HUES48 (cell line): Measurements from ENCODE around the gene GNG4.
"Not testable (repeated sequence)": the region's sequence is repeated elsewhere in the genome, so short reads cannot be mapped to it uniquely, and the experiment has no call there.

ENCODE experiments used
- H3K27ac ChIP-seq: one replicate; pipeline ENCODE4 v1.7.0; 2013; ENCODE audit warnings: low read depth, low read length, inconsistent platforms
- H3K27me3 ChIP-seq: 2 replicates; pipeline ENCODE4 v1.6.1; 2013; ENCODE audit warnings: mild to moderate bottlenecking, low read length; ENCODE audit not compliant: control insufficient read depth, insufficient read depth
- H3K36me3 ChIP-seq: 2 replicates; pipeline ENCODE4 v1.6.1; 2013; ENCODE audit warnings: low read length; ENCODE audit not compliant: control insufficient read depth, insufficient read depth
- H3K4me1 ChIP-seq: 2 replicates; pipeline ENCODE4 v1.6.1; 2013; ENCODE audit warnings: mild to moderate bottlenecking, low read length; ENCODE audit not compliant: control insufficient read depth, insufficient read depth
- H3K4me3 ChIP-seq: 2 replicates; pipeline ENCODE4 v1.5.1; 2013; ENCODE audit warnings: mild to moderate bottlenecking, low read depth, low read length
- H3K9ac ChIP-seq: 2 replicates; pipeline ENCODE4 v1.6.1; 2013; ENCODE audit warnings: mild to moderate bottlenecking, low read depth, low read length, moderate library complexity
- H3K9me3 ChIP-seq: 2 replicates; pipeline ENCODE4 v1.6.1; 2013; ENCODE audit warnings: low read length; ENCODE audit not compliant: control insufficient read depth, insufficient read depth

The GNG4 gene

GRCh38 chr1:235624721-235625333, 24.8 kb downstream of the GNG4 start:
- Histone ChIP-seq H3K27ac (no peak overlapping the region), H3K4me3 (no peak overlapping the region), H3K4me1 (peaks cover 18% of the 10 kb centered on the region), H3K27me3 (no peaks in the 10 kb centered on the region), H3K9me3 (no peaks in the 10 kb centered on the region), H3K36me3 (no peaks in the 10 kb centered on the region), H3K9ac (no peak overlapping the region)

- Histone ChIP-seq H3K27me3 (no peaks in the 10 kb centered on the region), H3K9ac (no peak overlapping the region), H3K4me1 (peaks cover 9% of the 10 kb centered on the region; the same call in 1 of the 2 replicates), H3K9me3 (no peaks in the 10 kb centered on the region), H3K4me3 (no peak overlapping the region), H3K36me3 (no peaks in the 10 kb centered on the region), H3K27ac (no peak overlapping the region)
Measured at GRCh38 chr1:235622936-235623779, 26.4 kb downstream of the GNG4 start.

- H3K9me3 ChIP-seq, H3K4me1 ChIP-seq, H3K4me3 ChIP-seq, H3K36me3 ChIP-seq, H3K27me3 ChIP-seq, H3K27ac ChIP-seq, H3K9ac ChIP-seq: not testable (repeated sequence)
Measured at GRCh38 chr1:235619149-235619548, 30.4 kb downstream of the GNG4 start.

- no peak overlapping the region for H3K9ac ChIP-seq
Measured at GRCh38 chr1:235617808-235618207, 31.8 kb downstream of the GNG4 start.

GRCh38 chr1:235617140-235617539, 32.4 kb downstream of the GNG4 start:
- H3K9me3 ChIP-seq: no peaks in the 10 kb centered on the region
- H3K27me3 ChIP-seq: no peaks in the 10 kb centered on the region
- no peak overlapping the region for H3K9ac ChIP-seq
- no peaks in the 10 kb centered on the region for H3K36me3 ChIP-seq
- H3K27ac ChIP-seq: no peak overlapping the region
- no peaks in the 10 kb centered on the region for H3K4me1 ChIP-seq
- no peak overlapping the region for H3K4me3 ChIP-seq

More at GRCh38 chr1:235617808-235618207, 31.8 kb downstream of the GNG4 start:
- H3K4me3 ChIP-seq: no peak overlapping the region
- H3K27ac ChIP-seq: no peak overlapping the region
- no peaks in the 10 kb centered on the region for H3K36me3 ChIP-seq
- H3K9me3 ChIP-seq: no peaks in the 10 kb centered on the region
- H3K27me3 ChIP-seq: no peaks in the 10 kb centered on the region
- H3K4me1 ChIP-seq: no peaks in the 10 kb centered on the region

- H3K36me3 ChIP-seq: no peaks in the 10 kb centered on the region
- H3K4me3 ChIP-seq: no peak overlapping the region
- H3K27ac ChIP-seq: no peak overlapping the region
- H3K9me3 ChIP-seq: no peaks in the 10 kb centered on the region
- no peaks in the 10 kb centered on the region for H3K4me1 ChIP-seq
- no peaks in the 10 kb centered on the region for H3K27me3 ChIP-seq
- H3K9ac ChIP-seq: no peak overlapping the region
Measured at GRCh38 chr1:235614442-235614954, 35.1 kb downstream of the GNG4 start.

- H3K4me3 ChIP-seq: no peak overlapping the region
Measured at GRCh38 chr1:235613602-235614001, 36.0 kb downstream of the GNG4 start.

GRCh38 chr1:235612761-235613160, 36.8 kb downstream of the GNG4 start:
- Histone ChIP-seq H3K9me3 (no peaks in the 10 kb centered on the region), H3K4me1 (no peaks in the 10 kb centered on the region), H3K4me3 (no peak overlapping the region), H3K9ac (no peak overlapping the region), H3K36me3 (no peaks in the 10 kb centered on the region), H3K27ac (no peak overlapping the region), H3K27me3 (no peaks in the 10 kb centered on the region)

More at GRCh38 chr1:235613602-235614001, 36.0 kb downstream of the GNG4 start:
- H3K9me3 ChIP-seq: no peaks in the 10 kb centered on the region
- no peak overlapping the region for H3K9ac ChIP-seq
- H3K36me3 ChIP-seq: no peaks in the 10 kb centered on the region
- no peak overlapping the region for H3K27ac ChIP-seq
- H3K27me3 ChIP-seq: no peaks in the 10 kb centered on the region
- H3K4me1 ChIP-seq: no peaks in the 10 kb centered on the region

GRCh38 chr1:235610157-235610556, 39.4 kb downstream of the GNG4 start:
- Histone ChIP-seq H3K27me3 (no peaks in the 10 kb centered on the region), H3K9ac (no peak overlapping the region), H3K36me3 (no peaks in the 10 kb centered on the region), H3K9me3 (no peaks in the 10 kb centered on the region), H3K4me3 (no peak overlapping the region), H3K4me1 (no peaks in the 10 kb centered on the region), H3K27ac (no peak overlapping the region)

- Histone ChIP-seq H3K27me3 (no peaks in the 10 kb centered on the region), H3K4me1 (no peaks in the 10 kb centered on the region), H3K4me3 (no peak overlapping the region), H3K9me3 (no peaks in the 10 kb centered on the region), H3K36me3 (no peaks in the 10 kb centered on the region), H3K27ac (no peak overlapping the region), H3K9ac (no peak overlapping the region)
Measured at GRCh38 chr1:235608278-235608677, 41.3 kb downstream of the GNG4 start.

GRCh38 chr1:235607284-235607683, 42.3 kb downstream of the GNG4 start:
- Histone ChIP-seq H3K27me3 (no peaks in the 10 kb centered on the region), H3K4me3 (no peak overlapping the region), H3K27ac (no peak overlapping the region), H3K9ac (no peak overlapping the region), H3K9me3 (no peaks in the 10 kb centered on the region), H3K36me3 (no peaks in the 10 kb centered on the region), H3K4me1 (no peaks in the 10 kb centered on the region)
